Peyer's patch (tissue), 4 donors: Measurements from ENCODE around the gene SPIC. TPM values are rescaled to one million over a fixed set of nuclear protein-coding genes. Genes with fewer than 3 reads are reported as not detected.

Experiments used
- DNase-seq, 3 donors: peaks; one replicate each; pipeline ENCODE4 v3.0.0-alpha.2; 2017 to 2019
- H3K27ac ChIP-seq, 4 donors: fragments of 200-600 bp; sonication (generic); one replicate each; pipeline ENCODE4 v1.5.1; 2016 to 2019
- H3K27me3 ChIP-seq, 2 donors: fragments of 200-600 bp; sonication (generic); one replicate each; pipeline ENCODE4 v1.5.1; 2019
- H3K36me3 ChIP-seq, 3 donors: fragments of 200-600 bp; sonication (generic); one replicate each; pipeline ENCODE4 v1.5.1; 2016 to 2019
- H3K4me1 ChIP-seq, 4 donors: fragments of 200-600 bp; sonication (generic); one replicate each; pipeline ENCODE4 v1.5.1; 2016 to 2019
- H3K4me3 ChIP-seq, 4 donors: fragments of 200-600 bp; sonication (generic); 1 replicate in 3 of 4; 2 replicates in 1 of 4; pipeline ENCODE4 v1.5.1; 2016 to 2019; ENCODE audit warnings: mild to moderate bottlenecking in 1 of 4
- H3K9me3 ChIP-seq, 4 donors: fragments of 200-600 bp; sonication (generic); one replicate each; pipeline ENCODE4 v1.5.1; 2016 to 2019; ENCODE audit warnings: mild to moderate bottlenecking in 1 of 4
- POLR2A ChIP-seq, 2 donors: fragments of 450-650 bp; IDR thresholded peaks; one replicate each; pipeline ENCODE4 v1.5.1; 2017; ENCODE audit warnings: antibody characterized with exemption in 2 of 2, mild to moderate bottlenecking in 2 of 2, moderate library complexity in 2 of 2
- total RNA-seq, 4 donors: library from RNA; depleted of rRNA; stranded (reverse); fragments of >200 nt; gene quantifications; one replicate each; pipeline ENCODE4 v1.1.0, GENCODE V29; 2016
- TF ChIP-seq, protein P1 (sequence below), 6 experiments: fragments of 450-650 bp in 4 of 6; fragments of 200-600 bp in 2 of 6; sonication (generic) in 1 of 6; IDR thresholded peaks; one replicate each; pipeline ENCODE4 v1.5.1; 2017 to 2019; ENCODE audit warnings: antibody characterized with exemption in 6 of 6, mild to moderate bottlenecking in 3 of 6, moderate library complexity in 1 of 6

SPIC gene
- total RNA-seq, result not detected

DNA sequence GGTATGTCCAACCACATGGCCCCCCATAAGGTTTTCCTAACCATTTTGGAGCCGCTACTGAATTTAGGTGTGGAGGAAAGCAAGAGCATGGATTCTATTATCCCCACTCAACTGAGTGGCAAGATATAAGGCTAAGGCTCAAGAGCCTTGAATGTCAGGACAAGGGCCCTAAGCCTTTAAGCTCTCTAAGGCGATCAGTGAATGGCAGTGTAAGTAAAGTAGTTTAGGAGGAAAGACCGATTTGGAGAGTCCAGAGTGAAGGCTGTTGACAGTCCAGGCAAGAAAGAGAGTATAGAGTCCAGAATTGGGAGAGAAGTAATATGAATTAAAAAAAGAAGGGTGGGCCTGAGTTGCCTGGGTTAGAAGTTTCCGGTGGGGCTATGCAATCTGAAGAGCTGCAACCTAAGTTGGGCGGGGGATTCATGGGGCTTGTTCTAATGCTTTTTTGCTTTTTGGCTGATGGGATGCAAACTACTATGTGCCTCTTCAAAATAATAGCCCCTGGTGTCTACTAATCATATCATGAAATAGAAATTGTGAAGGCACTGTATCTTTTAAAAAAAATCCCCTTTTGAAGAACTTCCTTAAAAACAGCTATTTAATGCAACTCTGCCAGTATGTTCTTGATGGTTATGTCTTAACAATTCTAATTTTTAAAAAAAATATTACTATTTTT, at the start of gene SPIC:
Gene SPIC, plus strand, starts transcription at position 626 of the 676 bp plus-strand sequence. CDS start 1,569 bp downstream, outside the sequence.
- Histone ChIP-seq H3K27me3 (peaks cover 0 to 4% of the 10 kb centered on the region in 2 donors), H3K27ac (no peak within 1 kb of the TSS), H3K9me3 (no peaks in the 10 kb centered on the region), H3K4me1 (no peaks in the 10 kb centered on the region), H3K36me3 (no peaks in the 10 kb centered on the region), H3K4me3 (no peak within 1 kb of the TSS)
- TF ChIP-seq POLR2A (IDR thresholded peaks at IDR 0.05), result no peak
- TF ChIP-seq, protein P1, sequence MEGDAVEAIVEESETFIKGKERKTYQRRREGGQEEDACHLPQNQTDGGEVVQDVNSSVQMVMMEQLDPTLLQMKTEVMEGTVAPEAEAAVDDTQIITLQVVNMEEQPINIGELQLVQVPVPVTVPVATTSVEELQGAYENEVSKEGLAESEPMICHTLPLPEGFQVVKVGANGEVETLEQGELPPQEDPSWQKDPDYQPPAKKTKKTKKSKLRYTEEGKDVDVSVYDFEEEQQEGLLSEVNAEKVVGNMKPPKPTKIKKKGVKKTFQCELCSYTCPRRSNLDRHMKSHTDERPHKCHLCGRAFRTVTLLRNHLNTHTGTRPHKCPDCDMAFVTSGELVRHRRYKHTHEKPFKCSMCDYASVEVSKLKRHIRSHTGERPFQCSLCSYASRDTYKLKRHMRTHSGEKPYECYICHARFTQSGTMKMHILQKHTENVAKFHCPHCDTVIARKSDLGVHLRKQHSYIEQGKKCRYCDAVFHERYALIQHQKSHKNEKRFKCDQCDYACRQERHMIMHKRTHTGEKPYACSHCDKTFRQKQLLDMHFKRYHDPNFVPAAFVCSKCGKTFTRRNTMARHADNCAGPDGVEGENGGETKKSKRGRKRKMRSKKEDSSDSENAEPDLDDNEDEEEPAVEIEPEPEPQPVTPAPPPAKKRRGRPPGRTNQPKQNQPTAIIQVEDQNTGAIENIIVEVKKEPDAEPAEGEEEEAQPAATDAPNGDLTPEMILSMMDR (IDR thresholded peaks at IDR 0.05), result no peak
- DNase-seq, result no peak

GRCh38 chr12:101430456-101430855, 44.7 kb upstream of the SPIC start:
- Histone ChIP-seq H3K9me3 (no peaks in the 10 kb centered on the region), H3K27ac (no peak overlapping the region), H3K27me3 (no peaks in the 10 kb centered on the region), H3K4me3 (no peak overlapping the region), H3K4me1 (no peaks in the 10 kb centered on the region), H3K36me3 (no peaks in the 10 kb centered on the region)
- no peak for TF ChIP-seq POLR2A (IDR thresholded peaks at IDR 0.05)
- TF ChIP-seq, protein P1 (IDR thresholded peaks at IDR 0.05), result no peak
- no peak for DNase-seq

DNA sequence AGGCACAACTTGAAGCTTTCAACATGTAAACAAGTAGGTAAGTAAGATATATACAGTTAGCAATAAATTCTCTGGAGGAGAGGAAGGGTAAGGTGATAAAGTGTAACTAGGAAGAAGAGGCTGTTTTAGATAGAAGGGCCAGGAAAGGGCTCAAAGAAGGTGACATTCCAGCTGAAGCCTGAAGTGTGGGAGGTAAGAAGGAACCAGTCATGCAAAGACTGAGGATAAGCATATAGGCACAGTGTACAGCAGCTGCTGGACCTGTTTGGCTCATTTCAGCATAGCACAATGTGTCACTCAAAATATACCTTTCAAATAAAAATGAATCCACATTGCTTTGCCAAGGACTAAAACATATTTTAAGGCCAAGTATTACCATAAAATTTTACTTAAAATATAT, 39.0 kb upstream of the SPIC start:
- no peak overlapping the region for H3K27ac ChIP-seq
- no peaks in the 10 kb centered on the region for H3K9me3 ChIP-seq
- no peaks in the 10 kb centered on the region for H3K4me1 ChIP-seq
- TF ChIP-seq, protein P1 (IDR thresholded peaks at IDR 0.05), result no peak
- no peak for TF ChIP-seq POLR2A (IDR thresholded peaks at IDR 0.05)
- no peaks in the 10 kb centered on the region for H3K27me3 ChIP-seq
- H3K36me3 ChIP-seq, result no peaks in the 10 kb centered on the region
- H3K4me3 ChIP-seq, result no peak overlapping the region
- DNase-seq, result no peak

GRCh38 chr12:101439236-101439635, 35.9 kb upstream of the SPIC start:
- no peak for TF ChIP-seq POLR2A (IDR thresholded peaks at IDR 0.05)
- TF ChIP-seq, protein P1 (IDR thresholded peaks at IDR 0.05), result no peak
- Histone ChIP-seq H3K9me3 (no peaks in the 10 kb centered on the region), H3K4me1 (no peaks in the 10 kb centered on the region), H3K4me3 (no peak overlapping the region), H3K36me3 (no peaks in the 10 kb centered on the region), H3K27me3 (no peaks in the 10 kb centered on the region), H3K27ac (no peak overlapping the region)
- DNase-seq, result no peak

- no peak for DNase-seq
- Histone ChIP-seq H3K4me1 (no peaks in the 10 kb centered on the region), H3K9me3 (no peaks in the 10 kb centered on the region), H3K27ac (no peak overlapping the region), H3K36me3 (no peaks in the 10 kb centered on the region), H3K4me3 (no peak overlapping the region), H3K27me3 (no peaks in the 10 kb centered on the region)
- TF ChIP-seq, protein P1 (IDR thresholded peaks at IDR 0.05), result no peak
- TF ChIP-seq POLR2A (IDR thresholded peaks at IDR 0.05), result no peak
These were observed 33.5 kb upstream of the SPIC start for GRCh38 chr12:101441461-101442224.
